ENCODE measurements around the gene CZIB. TPM values are rescaled to one million over a fixed set of nuclear protein-coding genes. Genes with fewer than 3 reads are reported as not detected.

Gene CZIB
- total RNA-seq, 1 donor from 2014 or later = 65.0 TPM

- H3K9me3 Mint-ChIP-seq (ENCODE audit: unreplicated experiment) = no peaks in the 10 kb centered on the region
- peak overlapping the region; percentile 95 for H3K4me3 Mint-ChIP-seq (ENCODE audit: unreplicated experiment)
- H3K4me1 Mint-ChIP-seq (ENCODE audit: unreplicated experiment) = peaks cover 22% of the 10 kb centered on the region
- no peak for DNase-seq (ENCODE audit: low spot score)
- no peak overlapping the region for H3K27ac Mint-ChIP-seq (ENCODE audit: unreplicated experiment)
- no peak for TF ChIP-seq CTCF (IDR thresholded peaks at IDR 0.05; ENCODE audit: unreplicated experiment)
- H3K27me3 Mint-ChIP-seq (ENCODE audit: unreplicated experiment) = no peaks in the 10 kb centered on the region
- H3K36me3 Mint-ChIP-seq (ENCODE audit: low read depth, unreplicated experiment) = peaks cover 8% of the 10 kb centered on the region
Observed at GRCh38 chr1:53219711-53220110, 723 bp downstream of the CZIB start.

- peaks cover 22% of the 10 kb centered on the region for H3K4me1 Mint-ChIP-seq (ENCODE audit: unreplicated experiment)
- peak overlapping the region; percentile 34 for H3K4me3 Mint-ChIP-seq (ENCODE audit: unreplicated experiment)
- no peak for TF ChIP-seq CTCF (IDR thresholded peaks at IDR 0.05; ENCODE audit: unreplicated experiment)
- DNase-seq (ENCODE audit: low spot score) = no peak
- no peaks in the 10 kb centered on the region for H3K27me3 Mint-ChIP-seq (ENCODE audit: unreplicated experiment)
- no peak overlapping the region for H3K27ac Mint-ChIP-seq (ENCODE audit: unreplicated experiment)
- peaks cover 8% of the 10 kb centered on the region for H3K36me3 Mint-ChIP-seq (ENCODE audit: low read depth, unreplicated experiment)
- no peaks in the 10 kb centered on the region for H3K9me3 Mint-ChIP-seq (ENCODE audit: unreplicated experiment)
Observed at GRCh38 chr1:53218201-53218600, 2.2 kb downstream of the CZIB start.

- no peak for TF ChIP-seq CTCF (IDR thresholded peaks at IDR 0.05; ENCODE audit: unreplicated experiment)
- peaks cover 26% of the 10 kb centered on the region for H3K36me3 Mint-ChIP-seq (ENCODE audit: low read depth, unreplicated experiment)
- no peak for DNase-seq (ENCODE audit: low spot score)
- no peak overlapping the region for H3K27ac Mint-ChIP-seq (ENCODE audit: unreplicated experiment)
- no peaks in the 10 kb centered on the region for H3K27me3 Mint-ChIP-seq (ENCODE audit: unreplicated experiment)
- peaks cover 9% of the 10 kb centered on the region for H3K4me1 Mint-ChIP-seq (ENCODE audit: unreplicated experiment)
- H3K4me3 Mint-ChIP-seq (ENCODE audit: unreplicated experiment) = no peak overlapping the region
- no peaks in the 10 kb centered on the region for H3K9me3 Mint-ChIP-seq (ENCODE audit: unreplicated experiment)
Observed at GRCh38 chr1:53214376-53214940, 6.0 kb downstream of the CZIB start.

- Mint-ChIP-seq H3K4me1 (ENCODE audit: unreplicated experiment) (no peaks in the 10 kb centered on the region), H3K27me3 (ENCODE audit: unreplicated experiment) (peaks cover 4% of the 10 kb centered on the region), H3K9me3 (ENCODE audit: unreplicated experiment) (peaks cover 8% of the 10 kb centered on the region), H3K4me3 (ENCODE audit: unreplicated experiment) (no peak overlapping the region), H3K36me3 (ENCODE audit: low read depth, unreplicated experiment) (peaks cover 38% of the 10 kb centered on the region), H3K27ac (ENCODE audit: unreplicated experiment) (no peak overlapping the region)
- no peak for DNase-seq (ENCODE audit: low spot score)
- TF ChIP-seq CTCF (IDR thresholded peaks at IDR 0.05; ENCODE audit: unreplicated experiment) = no peak
Observed at GRCh38 chr1:53210954-53211353, 9.5 kb downstream of the CZIB start.

- Mint-ChIP-seq H3K36me3 (ENCODE audit: low read depth, unreplicated experiment) (peaks cover 41% of the 10 kb centered on the region), H3K27ac (ENCODE audit: unreplicated experiment) (no peak overlapping the region), H3K27me3 (ENCODE audit: unreplicated experiment) (peaks cover 4% of the 10 kb centered on the region), H3K9me3 (ENCODE audit: unreplicated experiment) (peaks cover 8% of the 10 kb centered on the region), H3K4me1 (ENCODE audit: unreplicated experiment) (no peaks in the 10 kb centered on the region), H3K4me3 (ENCODE audit: unreplicated experiment) (no peak overlapping the region)
- TF ChIP-seq CTCF (IDR thresholded peaks at IDR 0.05; ENCODE audit: unreplicated experiment) = no peak
- DNase-seq (ENCODE audit: low spot score) = no peak
Observed at GRCh38 chr1:53210352-53210751, 10.1 kb downstream of the CZIB start.
